Fibroblast of lung (primary cell): ENCODE results near the gene TPH1. TPM values are rescaled to one million over a fixed set of nuclear protein-coding genes. Genes with fewer than 3 reads are reported as not detected.

Source experiments
- DNase-seq, 2 donors: peaks; one replicate each; pipeline versions ENCODE4 v3.0.0 to v3.0.0-alpha.2; 2010; ENCODE audit warnings: low read depth in 2 of 2
- H2AFZ ChIP-seq: 2 replicates; pipeline ENCODE4 v1.5.1; 2012; ENCODE audit warnings: low read length, control low read depth, inconsistent platforms
- H3K27ac ChIP-seq: 2 replicates; pipeline ENCODE4 v1.5.1; 2011; ENCODE audit warnings: low read length, control low read depth; ENCODE audit not compliant: insufficient read depth
- H3K27me3 ChIP-seq: 2 replicates; pipeline ENCODE4 v1.5.1; 2011; ENCODE audit warnings: mild to moderate bottlenecking, low read length; ENCODE audit not compliant: control insufficient read depth, insufficient read depth
- H3K36me3 ChIP-seq: 2 replicates; pipeline ENCODE4 v1.5.1; 2011; ENCODE audit warnings: low read length; ENCODE audit not compliant: control insufficient read depth, insufficient read depth
- H3K4me1 ChIP-seq: 2 replicates; pipeline ENCODE4 v1.5.1; 2011; ENCODE audit warnings: low read length; ENCODE audit not compliant: control insufficient read depth, insufficient read depth; ENCODE audit errors: extremely low read depth
- H3K4me2 ChIP-seq: 2 replicates; pipeline ENCODE4 v1.5.1; 2011; ENCODE audit warnings: low read length, control low read depth; ENCODE audit not compliant: insufficient read depth; ENCODE audit errors: extremely low read depth
- H3K4me3 ChIP-seq, 4 experiments: fragments of 200-600 bp in 1 of 4; sonication (generic) in 1 of 4; replicated peaks in 1 of 4; 2 replicates each; pipeline ENCODE4 v1.5.1; 2011 to 2016; ENCODE audit warnings: low read length in 4 of 4, low read depth in 3 of 4, mild to moderate bottlenecking in 3 of 4, control low read depth in 2 of 4, inconsistent platforms in 1 of 4, mixed read lengths in 1 of 4; ENCODE audit not compliant: insufficient read depth in 1 of 4; ENCODE audit errors: control extremely low read depth in 1 of 4
- H3K79me2 ChIP-seq: 2 replicates; pipeline ENCODE4 v1.5.1; 2012; ENCODE audit warnings: mild to moderate bottlenecking, low read length, inconsistent platforms; ENCODE audit not compliant: control insufficient read depth, insufficient read depth
- H3K9ac ChIP-seq: 2 replicates; pipeline ENCODE4 v1.5.1; 2011; ENCODE audit warnings: mild to moderate bottlenecking, low read length, control low read depth; ENCODE audit not compliant: insufficient read depth
- H3K9me3 ChIP-seq: 2 replicates; pipeline ENCODE4 v1.5.1; 2012; ENCODE audit warnings: low read depth, low read length; ENCODE audit not compliant: control insufficient read depth, insufficient read depth
- H4K20me1 ChIP-seq: 2 replicates; pipeline ENCODE4 v1.5.1; 2011; ENCODE audit warnings: low read length; ENCODE audit not compliant: control insufficient read depth, insufficient read depth; ENCODE audit errors: extremely low read depth
- EZH2 ChIP-seq: IDR thresholded peaks from 2 replicates; pipeline ENCODE4 v1.5.1; 2012; ENCODE audit warnings: low read length, control low read depth, mild to moderate bottlenecking; ENCODE audit errors: missing control alignments
- polyA plus RNA-seq, 2 donors: library from polyadenylated mRNA; depleted of rRNA in 1 of 2; stranded (reverse) in 1 of 2; unstranded in 1 of 2; fragments of >200 nt; gene quantifications; 2 replicates each; pipeline ENCODE4 v1.2.1, GENCODE V29; 2011 to 2012; ENCODE audit warnings: missing spikeins in 1 of 2
- total RNA-seq: library from RNA; depleted of rRNA; stranded (reverse); fragments of >200 nt; gene quantifications from 2 replicates; pipeline ENCODE4 v1.2.1, GENCODE V29; 2014
- TF ChIP-seq, protein P1 (sequence below), 2 donors: IDR thresholded peaks in 1 of 2; conservative IDR thresholded peaks in 1 of 2; 1 replicate in 1 of 2; 2 replicates in 1 of 2; pipeline ENCODE4 v1.5.1; 2011 to 2012; ENCODE audit warnings: low read length in 2 of 2, control low read depth in 1 of 2, inconsistent platforms in 1 of 2, low read depth in 1 of 2, mild to moderate bottlenecking in 1 of 2

Gene TPH1
- total and polyA plus RNA-seq, 2 donors (not counting 1 experiment from before 2014, with no cell fraction given) = under 0.01 to 0.16 TPM

DNA sequence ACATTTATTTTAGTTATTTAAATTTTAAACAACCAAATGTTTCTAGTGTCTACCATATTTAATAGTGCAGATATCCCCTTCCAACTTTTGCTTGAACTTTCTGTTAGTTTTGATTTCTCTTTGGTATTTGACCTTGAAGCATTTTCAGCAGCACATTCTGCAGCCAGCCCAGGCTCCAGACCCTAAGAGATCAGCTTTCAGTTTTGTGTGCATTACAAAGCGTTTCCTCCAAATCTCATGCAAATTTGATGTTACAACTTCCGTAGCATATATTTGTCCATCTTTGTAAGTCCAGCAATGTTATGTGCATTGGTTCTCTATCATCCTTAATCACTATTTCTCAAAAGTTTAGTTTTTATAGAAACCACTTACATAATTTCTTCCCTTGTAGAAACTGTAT, 18.6 kb downstream of the TPH1 start:
- Histone ChIP-seq H2AFZ (no peak overlapping the region), H3K9me3 (no peaks in the 10 kb centered on the region), H3K9ac (no peak overlapping the region), H3K4me3 (no peak overlapping the region), H3K36me3 (no peaks in the 10 kb centered on the region), H3K4me2 (no peak overlapping the region), H3K27ac (no peak overlapping the region), H3K79me2 (no peaks in the 10 kb centered on the region), H4K20me1 (no peaks in the 10 kb centered on the region), H3K27me3 (no peaks in the 10 kb centered on the region), H3K4me1 (no peaks in the 10 kb centered on the region)
- no peak for TF ChIP-seq EZH2
- TF ChIP-seq, protein P1, sequence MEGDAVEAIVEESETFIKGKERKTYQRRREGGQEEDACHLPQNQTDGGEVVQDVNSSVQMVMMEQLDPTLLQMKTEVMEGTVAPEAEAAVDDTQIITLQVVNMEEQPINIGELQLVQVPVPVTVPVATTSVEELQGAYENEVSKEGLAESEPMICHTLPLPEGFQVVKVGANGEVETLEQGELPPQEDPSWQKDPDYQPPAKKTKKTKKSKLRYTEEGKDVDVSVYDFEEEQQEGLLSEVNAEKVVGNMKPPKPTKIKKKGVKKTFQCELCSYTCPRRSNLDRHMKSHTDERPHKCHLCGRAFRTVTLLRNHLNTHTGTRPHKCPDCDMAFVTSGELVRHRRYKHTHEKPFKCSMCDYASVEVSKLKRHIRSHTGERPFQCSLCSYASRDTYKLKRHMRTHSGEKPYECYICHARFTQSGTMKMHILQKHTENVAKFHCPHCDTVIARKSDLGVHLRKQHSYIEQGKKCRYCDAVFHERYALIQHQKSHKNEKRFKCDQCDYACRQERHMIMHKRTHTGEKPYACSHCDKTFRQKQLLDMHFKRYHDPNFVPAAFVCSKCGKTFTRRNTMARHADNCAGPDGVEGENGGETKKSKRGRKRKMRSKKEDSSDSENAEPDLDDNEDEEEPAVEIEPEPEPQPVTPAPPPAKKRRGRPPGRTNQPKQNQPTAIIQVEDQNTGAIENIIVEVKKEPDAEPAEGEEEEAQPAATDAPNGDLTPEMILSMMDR (conservative IDR thresholded peaks at IDR 0.05 in 1 of 2, IDR thresholded peaks at IDR 0.05 in 1 of 2; ENCODE audit: low read depth in 1 of 2, low read length in 2 of 2) = no peak
- no peak for DNase-seq

DNA sequence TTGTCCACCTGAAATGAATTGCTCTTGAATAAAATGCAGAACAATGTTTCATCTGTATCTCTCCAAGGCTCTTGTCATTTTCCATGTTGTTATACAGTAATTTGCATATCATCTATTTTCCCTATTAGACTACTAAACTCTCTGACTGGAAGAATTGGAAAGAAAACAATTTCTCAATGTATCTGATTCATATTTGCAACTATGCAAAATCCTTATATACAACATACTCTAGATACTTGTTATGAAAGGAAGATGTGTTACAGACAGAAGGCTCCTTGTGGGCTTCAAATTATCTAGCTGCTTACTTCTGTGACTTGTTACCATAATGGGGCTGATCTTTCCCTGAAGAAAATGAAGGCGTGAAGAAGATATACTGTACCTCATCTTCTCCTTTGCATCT, 23.6 kb downstream of the TPH1 start:
- H3K27me3 ChIP-seq = no peaks in the 10 kb centered on the region
- H3K79me2 ChIP-seq = no peaks in the 10 kb centered on the region
- H3K4me1 ChIP-seq = no peaks in the 10 kb centered on the region
- H3K4me3 ChIP-seq = no peak overlapping the region
- H4K20me1 ChIP-seq = no peaks in the 10 kb centered on the region
- H3K36me3 ChIP-seq = no peaks in the 10 kb centered on the region
- H3K4me2 ChIP-seq = no peak overlapping the region
- no peak for DNase-seq
- TF ChIP-seq EZH2 = no peak
- TF ChIP-seq, protein P1 (conservative IDR thresholded peaks at IDR 0.05 in 1 of 2, IDR thresholded peaks at IDR 0.05 in 1 of 2; ENCODE audit: low read depth in 1 of 2, low read length in 2 of 2) = no peak
- no peak overlapping the region for H2AFZ ChIP-seq
- H3K9me3 ChIP-seq = no peaks in the 10 kb centered on the region
- no peak overlapping the region for H3K27ac ChIP-seq
- no peak overlapping the region for H3K9ac ChIP-seq

DNA sequence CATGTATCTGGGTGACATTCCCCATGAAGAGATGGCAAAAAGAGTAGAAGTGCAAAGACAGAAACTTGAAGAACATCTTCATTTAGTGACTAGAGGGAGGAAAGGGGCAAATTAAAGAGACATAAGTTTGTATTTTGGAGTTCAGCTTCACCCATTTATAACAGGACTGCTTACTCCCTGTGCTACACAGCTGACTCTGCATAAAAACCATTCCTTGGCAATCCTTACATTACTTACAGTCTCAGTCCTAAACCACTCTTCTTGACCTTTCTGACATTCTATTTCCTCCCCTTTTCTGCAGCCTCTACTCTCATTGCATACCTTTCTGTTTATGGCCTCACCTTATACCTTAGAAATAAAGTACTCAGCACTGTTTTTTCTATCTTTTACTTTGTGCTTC, 26.4 kb downstream of the TPH1 start:
- Histone ChIP-seq H4K20me1 (no peaks in the 10 kb centered on the region), H3K4me3 (no peak overlapping the region)
- no peak for TF ChIP-seq EZH2
- TF ChIP-seq, protein P1 (conservative IDR thresholded peaks at IDR 0.05 in 1 of 2, IDR thresholded peaks at IDR 0.05 in 1 of 2; ENCODE audit: low read depth in 1 of 2, low read length in 2 of 2) = no peak

More for the DNA sequence above, 26.4 kb downstream of the TPH1 start:
- no peaks in the 10 kb centered on the region for H3K36me3 ChIP-seq
- H2AFZ ChIP-seq = no peak overlapping the region
- no peak for DNase-seq
- no peak overlapping the region for H3K27ac ChIP-seq
- H3K79me2 ChIP-seq = no peaks in the 10 kb centered on the region
- H3K9ac ChIP-seq = no peak overlapping the region
- no peak overlapping the region for H3K4me2 ChIP-seq
- peaks cover 2% of the 10 kb centered on the region for H3K27me3 ChIP-seq
- no peaks in the 10 kb centered on the region for H3K4me1 ChIP-seq
- H3K9me3 ChIP-seq = no peaks in the 10 kb centered on the region
